ENCODE measurements around the gene NAT16. TPM values are rescaled to one million over a fixed set of nuclear protein-coding genes. Genes with fewer than 3 reads are reported as not detected.
A peak's percentile ranks its signal among the peaks of the same experiment; 100 is the strongest.

Gene NAT16
- total and polyA plus RNA-seq, 9 of the 15 experiments (the other 6 are each of a cell fraction or from before 2014, with no cell fraction given) = 0.04 TPM; not detected in 8

DNA sequence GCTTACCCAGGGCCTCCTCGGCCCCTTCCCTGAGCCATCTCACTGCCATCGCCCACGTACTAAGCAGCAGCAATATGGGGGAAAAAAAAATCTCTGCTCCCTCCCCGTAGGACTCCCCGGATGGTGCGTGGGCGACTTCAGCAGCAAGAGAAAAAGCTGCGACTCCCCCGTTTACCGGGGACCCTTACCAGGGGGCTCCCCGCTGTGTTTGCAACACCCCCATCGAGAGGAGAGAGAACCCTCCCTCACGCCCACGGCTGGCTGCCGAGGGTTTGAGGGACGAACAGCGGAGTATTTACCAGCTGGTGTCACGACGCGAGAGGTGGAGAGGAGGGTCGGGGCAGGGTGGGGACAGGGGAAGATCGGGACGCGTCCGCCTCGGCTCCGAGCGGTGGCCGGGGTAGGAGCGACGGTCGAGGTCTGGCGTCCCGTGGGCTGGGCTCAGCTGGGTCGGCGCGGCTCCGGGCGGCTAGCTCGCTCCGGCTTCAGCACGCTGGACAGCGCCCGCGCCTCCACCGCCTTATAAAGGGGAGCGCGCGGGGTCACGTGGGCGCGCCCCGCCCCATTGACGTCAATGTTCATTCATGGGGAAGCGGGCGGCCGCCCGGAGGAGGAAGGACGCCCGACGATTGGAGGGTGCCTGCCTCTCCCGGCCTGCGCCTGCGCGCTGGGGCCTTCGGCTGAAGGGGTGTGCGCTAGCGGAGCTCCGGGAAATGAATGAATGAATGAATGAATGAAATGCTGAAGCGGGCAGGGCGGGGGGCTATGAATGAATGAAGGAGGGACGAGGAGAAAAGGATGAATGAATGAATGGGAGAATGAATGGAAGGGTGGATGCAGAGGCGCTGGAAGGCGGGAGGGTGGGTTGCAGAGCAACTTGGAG is 14.8 kb downstream of the NAT16 start, which contains the start of gene VGF (continued):
- TF ChIP-seq, protein P1, sequence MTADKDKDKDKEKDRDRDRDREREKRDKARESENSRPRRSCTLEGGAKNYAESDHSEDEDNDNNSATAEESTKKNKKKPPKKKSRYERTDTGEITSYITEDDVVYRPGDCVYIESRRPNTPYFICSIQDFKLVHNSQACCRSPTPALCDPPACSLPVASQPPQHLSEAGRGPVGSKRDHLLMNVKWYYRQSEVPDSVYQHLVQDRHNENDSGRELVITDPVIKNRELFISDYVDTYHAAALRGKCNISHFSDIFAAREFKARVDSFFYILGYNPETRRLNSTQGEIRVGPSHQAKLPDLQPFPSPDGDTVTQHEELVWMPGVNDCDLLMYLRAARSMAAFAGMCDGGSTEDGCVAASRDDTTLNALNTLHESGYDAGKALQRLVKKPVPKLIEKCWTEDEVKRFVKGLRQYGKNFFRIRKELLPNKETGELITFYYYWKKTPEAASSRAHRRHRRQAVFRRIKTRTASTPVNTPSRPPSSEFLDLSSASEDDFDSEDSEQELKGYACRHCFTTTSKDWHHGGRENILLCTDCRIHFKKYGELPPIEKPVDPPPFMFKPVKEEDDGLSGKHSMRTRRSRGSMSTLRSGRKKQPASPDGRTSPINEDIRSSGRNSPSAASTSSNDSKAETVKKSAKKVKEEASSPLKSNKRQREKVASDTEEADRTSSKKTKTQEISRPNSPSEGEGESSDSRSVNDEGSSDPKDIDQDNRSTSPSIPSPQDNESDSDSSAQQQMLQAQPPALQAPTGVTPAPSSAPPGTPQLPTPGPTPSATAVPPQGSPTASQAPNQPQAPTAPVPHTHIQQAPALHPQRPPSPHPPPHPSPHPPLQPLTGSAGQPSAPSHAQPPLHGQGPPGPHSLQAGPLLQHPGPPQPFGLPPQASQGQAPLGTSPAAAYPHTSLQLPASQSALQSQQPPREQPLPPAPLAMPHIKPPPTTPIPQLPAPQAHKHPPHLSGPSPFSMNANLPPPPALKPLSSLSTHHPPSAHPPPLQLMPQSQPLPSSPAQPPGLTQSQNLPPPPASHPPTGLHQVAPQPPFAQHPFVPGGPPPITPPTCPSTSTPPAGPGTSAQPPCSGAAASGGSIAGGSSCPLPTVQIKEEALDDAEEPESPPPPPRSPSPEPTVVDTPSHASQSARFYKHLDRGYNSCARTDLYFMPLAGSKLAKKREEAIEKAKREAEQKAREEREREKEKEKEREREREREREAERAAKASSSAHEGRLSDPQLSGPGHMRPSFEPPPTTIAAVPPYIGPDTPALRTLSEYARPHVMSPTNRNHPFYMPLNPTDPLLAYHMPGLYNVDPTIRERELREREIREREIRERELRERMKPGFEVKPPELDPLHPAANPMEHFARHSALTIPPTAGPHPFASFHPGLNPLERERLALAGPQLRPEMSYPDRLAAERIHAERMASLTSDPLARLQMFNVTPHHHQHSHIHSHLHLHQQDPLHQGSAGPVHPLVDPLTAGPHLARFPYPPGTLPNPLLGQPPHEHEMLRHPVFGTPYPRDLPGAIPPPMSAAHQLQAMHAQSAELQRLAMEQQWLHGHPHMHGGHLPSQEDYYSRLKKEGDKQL (CRISPR knock-in tag; IDR thresholded peaks at IDR 0.05; ENCODE audit: borderline replicate concordance) = 0 out of 2 replicates have a peak, but pooled peaks have one; percentile 89
- no peak for TF ChIP-seq IFI16 (CRISPR knock-in tag; IDR thresholded peaks at IDR 0.05)
- TF ChIP-seq ZNF518B (CRISPR knock-in tag; IDR thresholded peaks at IDR 0.05) = no peak
- TF ChIP-seq SMC3 (conservative IDR thresholded peaks at IDR 0.05; ENCODE audit: insufficient read depth, low read depth, low read length) = no peak
- no peak; the same call in 1 of the 2 replicates for TF ChIP-seq SMAD3 (CRISPR knock-in tag; conservative IDR thresholded peaks at IDR 0.05)
- no peak for TF ChIP-seq ZNF133 (CRISPR knock-in tag; IDR thresholded peaks at IDR 0.05)
- TF ChIP-seq, protein P2, sequence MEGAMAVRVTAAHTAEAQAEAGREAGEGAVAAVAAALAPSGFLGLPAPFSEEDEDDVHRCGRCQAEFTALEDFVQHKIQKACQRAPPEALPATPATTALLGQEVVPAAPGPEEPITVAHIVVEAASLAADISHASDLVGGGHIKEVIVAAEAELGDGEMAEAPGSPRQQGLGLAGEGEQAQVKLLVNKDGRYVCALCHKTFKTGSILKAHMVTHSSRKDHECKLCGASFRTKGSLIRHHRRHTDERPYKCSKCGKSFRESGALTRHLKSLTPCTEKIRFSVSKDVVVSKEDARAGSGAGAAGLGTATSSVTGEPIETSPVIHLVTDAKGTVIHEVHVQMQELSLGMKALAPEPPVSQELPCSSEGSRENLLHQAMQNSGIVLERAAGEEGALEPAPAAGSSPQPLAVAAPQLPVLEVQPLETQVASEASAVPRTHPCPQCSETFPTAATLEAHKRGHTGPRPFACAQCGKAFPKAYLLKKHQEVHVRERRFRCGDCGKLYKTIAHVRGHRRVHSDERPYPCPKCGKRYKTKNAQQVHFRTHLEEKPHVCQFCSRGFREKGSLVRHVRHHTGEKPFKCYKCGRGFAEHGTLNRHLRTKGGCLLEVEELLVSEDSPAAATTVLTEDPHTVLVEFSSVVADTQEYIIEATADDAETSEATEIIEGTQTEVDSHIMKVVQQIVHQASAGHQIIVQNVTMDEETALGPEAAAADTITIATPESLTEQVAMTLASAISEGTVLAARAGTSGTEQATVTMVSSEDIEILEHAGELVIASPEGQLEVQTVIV (CRISPR knock-in tag; IDR thresholded peaks at IDR 0.05; ENCODE audit: borderline replicate concordance) = no peak
- TF ChIP-seq, protein P3, sequence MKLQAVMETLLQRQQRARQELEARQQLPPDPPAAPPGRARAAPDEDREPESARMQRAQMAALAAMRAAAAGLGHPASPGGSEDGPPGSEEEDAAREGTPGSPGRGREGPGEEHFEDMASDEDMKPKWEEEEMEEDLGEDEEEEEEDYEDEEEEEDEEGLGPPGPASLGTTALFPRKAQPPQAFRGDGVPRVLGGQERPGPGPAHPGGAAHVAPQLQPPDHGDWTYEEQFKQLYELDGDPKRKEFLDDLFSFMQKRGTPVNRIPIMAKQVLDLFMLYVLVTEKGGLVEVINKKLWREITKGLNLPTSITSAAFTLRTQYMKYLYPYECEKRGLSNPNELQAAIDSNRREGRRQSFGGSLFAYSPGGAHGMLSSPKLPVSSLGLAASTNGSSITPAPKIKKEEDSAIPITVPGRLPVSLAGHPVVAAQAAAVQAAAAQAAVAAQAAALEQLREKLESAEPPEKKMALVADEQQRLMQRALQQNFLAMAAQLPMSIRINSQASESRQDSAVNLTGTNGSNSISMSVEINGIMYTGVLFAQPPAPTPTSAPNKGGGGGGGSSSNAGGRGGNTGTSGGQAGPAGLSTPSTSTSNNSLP (IDR thresholded peaks at IDR 0.05; ENCODE audit: borderline replicate concordance, low read depth, low read length) = no peak
- no peak for TF ChIP-seq ZNF512 (tag; IDR thresholded peaks at IDR 0.05)
